ENCODE data around the gene TNNT2. TPM values are rescaled to one million over a fixed set of nuclear protein-coding genes. Genes with fewer than 3 reads are reported as not detected.

Gene TNNT2
- total and polyA plus RNA-seq, 2 of the 8 experiments (the other 6 are each of a cell fraction or from before 2014, with no cell fraction given) = 3.1 to 21.0 TPM

- no peak overlapping the region for H2AFZ ChIP-seq (ENCODE audit: low read length)
- H4K8ac ChIP-seq (ENCODE audit: extremely low read depth, insufficient read depth, low read length) = no peak overlapping the region
- 91% methylated on average over 7 of the region's 7 CpGs; no CpG with 5 or more reads in 1 of the 2 experiments for WGBS, 2 experiments (ENCODE audit: extremely low coverage in 1 of 2, insufficient coverage in 1 of 2, insufficient read length in 1 of 2, insufficient replicate concordance in 2 of 2, low coverage in 1 of 2, low lambda C conversion rate in 2 of 2, missing lambda C conversion rate in 1 of 2)
- no peak overlapping the region for H2BK20ac ChIP-seq (ENCODE audit: low read length)
- POLR2A ChIA-PET (ENCODE audit: partially characterized antibody) = no interaction called here
- no peak overlapping the region for H4K5ac ChIP-seq (ENCODE audit: insufficient read length, low read depth, low read length)
- H3K4me1 ChIP-seq (replicated peaks in 1 of 4; ENCODE audit: control insufficient read depth in 3 of 4, insufficient read depth in 4 of 4, low read length in 3 of 4) = no peaks in the 10 kb centered on the region; a peak in 1 of 7 replicates
- CTCF ChIA-PET (ENCODE audit: partially characterized antibody) = interaction anchor here (0.9 to 3.6 kb wide), 9 partner anchors 16 to 73 kb away, joined by 3 to 18 read pairs (median 11); no protein-coding TSS in a partner anchor
- no peak overlapping the region for H3K18ac ChIP-seq (ENCODE audit: extremely low read depth, low read length)
- no peak overlapping the region for H3K9ac ChIP-seq (replicated peaks in 1 of 4; ENCODE audit: extremely low read depth in 1 of 4, low read depth in 3 of 4, low read length in 3 of 4)
- H3K27ac ChIP-seq (ENCODE audit: low read depth, low read length) = no peak overlapping the region
- no peaks in the 10 kb centered on the region for H3K9me3 ChIP-seq (ENCODE audit: insufficient read depth in 2 of 2, low read depth in 1 of 2, low read length in 1 of 2)
- no peaks in the 10 kb centered on the region for H3K36me3 ChIP-seq (ENCODE audit: control insufficient read depth in 2 of 4, insufficient read depth in 4 of 4, low read length in 3 of 4)
- FAIRE-seq (no peak), DNase-seq (ENCODE audit: low read depth in 1 of 2, low spot score in 2 of 2) (no peak)
- H3K23ac ChIP-seq (ENCODE audit: insufficient read length) = no peak overlapping the region
- H3K27me3 ChIP-seq (replicated peaks in 1 of 4; ENCODE audit: control insufficient read depth in 3 of 4, extremely low read depth in 1 of 4, insufficient read depth in 3 of 4, low read length in 3 of 4) = no peaks in the 10 kb centered on the region; a peak in 1 of 7 replicates
- H4K91ac ChIP-seq (replicated peaks; ENCODE audit: insufficient read length, low read length) = no peak overlapping the region
- no peak overlapping the region for H2AK5ac ChIP-seq (ENCODE audit: low read depth, low read length)
- H3K4me2 ChIP-seq (ENCODE audit: insufficient read depth in 1 of 2, low read depth in 2 of 2, low read length in 2 of 2) = no peak overlapping the region
- no peak overlapping the region for H2BK15ac ChIP-seq (ENCODE audit: low read length)
- no peaks in the 10 kb centered on the region for H3K23me2 ChIP-seq (ENCODE audit: low read depth, low read length)
- H3K79me1 ChIP-seq (ENCODE audit: low read depth, low read length) = no peaks in the 10 kb centered on the region
- no peak overlapping the region for H2BK120ac ChIP-seq (replicated peaks; ENCODE audit: low read depth, low read length)
- H2BK12ac ChIP-seq (ENCODE audit: low read depth, low read length) = no peak overlapping the region
- no peak overlapping the region for H2BK5ac ChIP-seq (ENCODE audit: low read depth, low read length)
- H3K56ac ChIP-seq (replicated peaks; ENCODE audit: insufficient read length, low read depth, low read length) = no peak overlapping the region
- H3K14ac ChIP-seq (ENCODE audit: insufficient read length) = no peak overlapping the region
- no peaks in the 10 kb centered on the region for H3K79me2 ChIP-seq (ENCODE audit: control insufficient read depth in 1 of 2, insufficient read depth in 2 of 2, low read length in 2 of 2)
- H3K4ac ChIP-seq (replicated peaks; ENCODE audit: insufficient read length, low read depth, low read length) = no peak overlapping the region
- no peak overlapping the region for H3K4me3 ChIP-seq (ENCODE audit: extremely low read depth in 1 of 4, insufficient read depth in 2 of 4, low read depth in 3 of 4, low read length in 4 of 4)
- H4K20me1 ChIP-seq (replicated peaks in 1 of 2; ENCODE audit: control insufficient read depth in 1 of 2, insufficient read depth in 2 of 2, low read length in 2 of 2) = no peaks in the 10 kb centered on the region
- TF ChIP-seq KDM1A (IDR thresholded peaks at IDR 0.05; ENCODE audit: borderline replicate concordance, low read length) = no peak
- TF ChIP-seq MAX (IDR thresholded peaks at IDR 0.05) = no peak
- TF ChIP-seq MAFK (IDR thresholded peaks at IDR 0.05; ENCODE audit: low read depth, low read length) = no peak
- TF ChIP-seq SRF (IDR thresholded peaks at IDR 0.05; ENCODE audit: low read depth, low read length) = no peak
- no peak for TF ChIP-seq NRF1 (IDR thresholded peaks at IDR 0.05; ENCODE audit: low read depth, low read length)
- no peak for TF ChIP-seq TAF1 (IDR thresholded peaks at IDR 0.05; ENCODE audit: low read depth, low read length)
- TF ChIP-seq POLR2A (IDR thresholded peaks at IDR 0.05; ENCODE audit: control extremely low read depth in 1 of 2, low read depth in 2 of 2, low read length in 2 of 2) = no peak
- no peak for TF ChIP-seq CHD2 (IDR thresholded peaks at IDR 0.05; ENCODE audit: low read length)
- no peak for TF ChIP-seq RBBP5 (IDR thresholded peaks at IDR 0.05; ENCODE audit: borderline replicate concordance, low read depth, low read length)
- TF ChIP-seq TCF12 (IDR thresholded peaks at IDR 0.05; ENCODE audit: low read depth, low read length) = no peak
- TF ChIP-seq ZNF274 (IDR thresholded peaks at IDR 0.05; ENCODE audit: borderline replicate concordance, extremely low read depth, low read length) = no peak
- TF ChIP-seq CHD1 (IDR thresholded peaks at IDR 0.05; ENCODE audit: low read depth, low read length) = no peak
- no peak for TF ChIP-seq RAD21 (IDR thresholded peaks at IDR 0.05 in 1 of 2, conservative IDR thresholded peaks at IDR 0.05 in 1 of 2; ENCODE audit: low read depth in 2 of 2, low read length in 2 of 2)
- no peak for TF ChIP-seq YY1 (IDR thresholded peaks at IDR 0.05; ENCODE audit: low read depth, low read length)
Observed at GRCh38 chr1:201327687-201328240, 49.7 kb downstream of the TNNT2 start.

Data from H1 (cell line).